ENCODE results near the gene DGKK.

Gene DGKK

GRCh38 chrX:50442426-50443116, 28.1 kb downstream of the DGKK start:
- H3K9ac ChIP-seq (ENCODE audit: low read depth, low read length, poor library complexity, severe bottlenecking) = no peak overlapping the region
- H3K4me2 ChIP-seq (ENCODE audit: low read depth, low read length, poor library complexity, severe bottlenecking) = no peak overlapping the region
- no peaks in the 10 kb centered on the region for H3K4me1 ChIP-seq (ENCODE audit: insufficient read depth, low read length, poor library complexity, severe bottlenecking)
- no peaks in the 10 kb centered on the region for H3K79me2 ChIP-seq (ENCODE audit: insufficient read depth, low read length)
- H3K27me3 ChIP-seq (ENCODE audit: insufficient read depth, low read length, poor library complexity, severe bottlenecking) = no peaks in the 10 kb centered on the region
- no peaks in the 10 kb centered on the region for H3F3A ChIP-seq (ENCODE audit: low read depth)
- no peaks in the 10 kb centered on the region for H3K36me3 ChIP-seq (ENCODE audit: insufficient read depth, low read length)
- H3K9me2 ChIP-seq (replicated peaks; ENCODE audit: low read depth, low read length) = no peaks in the 10 kb centered on the region
- H3K9me3 ChIP-seq (ENCODE audit: insufficient read depth, low read depth, low read length) = no peaks in the 10 kb centered on the region
- no peak for TF ChIP-seq EZH2phosphoT487 (IDR thresholded peaks at IDR 0.05; ENCODE audit: borderline replicate concordance)
- TF ChIP-seq CTCF (conservative IDR thresholded peaks at IDR 0.05; ENCODE audit: low read length) = no peak
- H4K20me1 ChIP-seq (ENCODE audit: insufficient read depth, low read length, poor library complexity, severe bottlenecking) = no peaks in the 10 kb centered on the region
- no peak overlapping the region for H3K4me3 ChIP-seq (ENCODE audit: low read length, poor library complexity, severe bottlenecking)
- no peak overlapping the region for H2AFZ ChIP-seq (ENCODE audit: low read length)

- H2AFZ ChIP-seq (ENCODE audit: low read length) = no peak overlapping the region
- no peak overlapping the region for H3K4me3 ChIP-seq (ENCODE audit: low read length, poor library complexity, severe bottlenecking)
- no peaks in the 10 kb centered on the region for H4K20me1 ChIP-seq (ENCODE audit: insufficient read depth, low read length, poor library complexity, severe bottlenecking)
- TF ChIP-seq EZH2phosphoT487 (IDR thresholded peaks at IDR 0.05; ENCODE audit: borderline replicate concordance) (no peak), CTCF (conservative IDR thresholded peaks at IDR 0.05; ENCODE audit: low read length) (no peak)
- no peak overlapping the region for H3K9ac ChIP-seq (ENCODE audit: low read depth, low read length, poor library complexity, severe bottlenecking)
- H3K79me2 ChIP-seq (ENCODE audit: insufficient read depth, low read length) = no peaks in the 10 kb centered on the region
- H3K9me3 ChIP-seq (ENCODE audit: insufficient read depth, low read depth, low read length) = no peaks in the 10 kb centered on the region
- no peaks in the 10 kb centered on the region for H3K36me3 ChIP-seq (ENCODE audit: insufficient read depth, low read length)
- no peaks in the 10 kb centered on the region for H3K4me1 ChIP-seq (ENCODE audit: insufficient read depth, low read length, poor library complexity, severe bottlenecking)
- no peaks in the 10 kb centered on the region for H3K9me2 ChIP-seq (replicated peaks; ENCODE audit: low read depth, low read length)
- H3K27me3 ChIP-seq (ENCODE audit: insufficient read depth, low read length, poor library complexity, severe bottlenecking) = no peaks in the 10 kb centered on the region
- H3K4me2 ChIP-seq (ENCODE audit: low read depth, low read length, poor library complexity, severe bottlenecking) = no peak overlapping the region
- H3F3A ChIP-seq (ENCODE audit: low read depth) = no peaks in the 10 kb centered on the region
Observed at GRCh38 chrX:50436797-50437196, 33.8 kb downstream of the DGKK start.

- Histone ChIP-seq H3K9me2 (replicated peaks; ENCODE audit: low read depth, low read length) (no peaks in the 10 kb centered on the region), H3F3A (ENCODE audit: low read depth) (no peaks in the 10 kb centered on the region), H3K9me3 (ENCODE audit: insufficient read depth, low read depth, low read length) (no peaks in the 10 kb centered on the region), H3K9ac (ENCODE audit: low read depth, low read length, poor library complexity, severe bottlenecking) (no peak overlapping the region), H3K27me3 (ENCODE audit: insufficient read depth, low read length, poor library complexity, severe bottlenecking) (no peaks in the 10 kb centered on the region), H3K79me2 (ENCODE audit: insufficient read depth, low read length) (no peaks in the 10 kb centered on the region), H3K4me3 (ENCODE audit: low read length, poor library complexity, severe bottlenecking) (no peak overlapping the region), H3K4me2 (ENCODE audit: low read depth, low read length, poor library complexity, severe bottlenecking) (no peak overlapping the region), H3K36me3 (ENCODE audit: insufficient read depth, low read length) (no peaks in the 10 kb centered on the region), H4K20me1 (ENCODE audit: insufficient read depth, low read length, poor library complexity, severe bottlenecking) (no peaks in the 10 kb centered on the region), H3K4me1 (ENCODE audit: insufficient read depth, low read length, poor library complexity, severe bottlenecking) (no peaks in the 10 kb centered on the region), H2AFZ (ENCODE audit: low read length) (no peak overlapping the region)
- TF ChIP-seq CTCF (conservative IDR thresholded peaks at IDR 0.05; ENCODE audit: low read length) (no peak), EZH2phosphoT487 (IDR thresholded peaks at IDR 0.05; ENCODE audit: borderline replicate concordance) (no peak)
Observed at GRCh38 chrX:50432829-50433289, 37.8 kb downstream of the DGKK start.

Data from Loucy (cell line).